Body of pancreas (tissue), 4 donors: Measurements from ENCODE around the gene COPB2. TPM values are rescaled to one million over a fixed set of nuclear protein-coding genes. Genes with fewer than 3 reads are reported as not detected.

Experiments used
- ATAC-seq: fragments of 150-250 bp; one replicate; pipeline ENCODE4 v1.9.1; 2016
- DNase-seq, 4 donors: peaks; one replicate each; pipeline ENCODE4 v3.0.0-alpha.2; 2019
- H3K27ac ChIP-seq, 4 donors: fragments of 200-600 bp; sonication (generic); 1 replicate in 3 of 4; 2 replicates in 1 of 4; pipeline versions ENCODE4 v1.5.1 to v1.6.1; 2016 to 2019; ENCODE audit warnings: mild to moderate bottlenecking in 1 of 4, mixed read lengths in 1 of 4, moderate library complexity in 1 of 4
- H3K27me3 ChIP-seq, 2 donors: fragments of 200-600 bp; sonication (generic); one replicate each; pipeline ENCODE4 v1.6.0; 2016; ENCODE audit warnings: mild to moderate bottlenecking in 1 of 2
- H3K36me3 ChIP-seq, 2 donors: fragments of 200-600 bp; sonication (generic); replicated peaks in 1 of 2; 2 replicates each; pipeline ENCODE4 v1.5.1; 2016; ENCODE audit warnings: low read depth in 2 of 2; ENCODE audit not compliant: insufficient read depth in 1 of 2
- H3K4me1 ChIP-seq: fragments of 200-600 bp; sonication (generic); one replicate; pipeline ENCODE4 v1.6.0; 2016
- H3K4me3 ChIP-seq, 2 donors: fragments of 200-600 bp; sonication (generic); 1 replicate in 1 of 2; 2 replicates in 1 of 2; pipeline ENCODE4 v1.5.1; 2016 to 2019
- H3K9me3 ChIP-seq, 3 donors: fragments of 200-600 bp; sonication (generic); 1 replicate in 2 of 3; 2 replicates in 1 of 3; pipeline ENCODE4 v1.5.1; 2016
- CTCF ChIP-seq, 7 experiments: fragments of 450-650 bp in 4 of 7; fragments of 200-600 bp in 3 of 7; sonication (generic) in 3 of 7; IDR thresholded peaks; one replicate each; pipeline ENCODE4 v1.5.1; 2016 to 2019; ENCODE audit warnings: antibody characterized with exemption in 7 of 7
- POLR2A ChIP-seq, 3 donors: fragments of 450-650 bp; IDR thresholded peaks; one replicate each; pipeline ENCODE4 v1.6.1; 2016; ENCODE audit warnings: antibody characterized with exemption in 3 of 3, mild to moderate bottlenecking in 2 of 3
- WGBS, 2 donors: methylation state at CpG; one replicate each; pipeline ENCODE4 v1.1.5; 2017; 5-methylcytosine and 5-hydroxymethylcytosine counted together
- intact Hi-C: fragments of 100-400 bp; cut with DNase I; formaldehyde crosslinking; loops from one replicate; pipeline ENCODE4 v1.15.1; 2023
- total RNA-seq, 2 donors: library from RNA; depleted of rRNA; stranded (reverse); fragments of >200 nt; gene quantifications; one replicate each; pipeline ENCODE4 v1.1.0, GENCODE V29; 2016

COPB2 gene
- total RNA-seq, 2 donors from 2014 or later = 65.6 to 73.2 TPM

- peaks cover 19 to 43% of the 10 kb centered on the region in 2 donors for H3K36me3 ChIP-seq
- peaks cover 31% of the 10 kb centered on the region for H3K4me1 ChIP-seq
- no peak overlapping the region for H3K4me3 ChIP-seq
- DNase-seq = no peak
- H3K27me3 ChIP-seq = no peaks in the 10 kb centered on the region
- ATAC-seq = no peak
- no peaks in the 10 kb centered on the region for H3K9me3 ChIP-seq
- no peak overlapping the region for H3K27ac ChIP-seq
- no peak for TF ChIP-seq POLR2A (IDR thresholded peaks at IDR 0.05)
- no peak for TF ChIP-seq CTCF (IDR thresholded peaks at IDR 0.05)
- intact Hi-C loops = no loop called here
- WGBS, 2 donors = 69 to 73% methylated on average over 2 of the region's 2 CpGs
Measured at GRCh38 chr3:139361276-139361675, 28.2 kb downstream of the COPB2 start.

GRCh38 chr3:139358841-139359562, 30.4 kb downstream of the COPB2 start:
- WGBS, 2 donors = 35 to 45% methylated on average over 3 of the region's 3 CpGs
- DNase-seq (peak in 1 of 4 donors; percentile 30), ATAC-seq (no peak)
- intact Hi-C loops = no loop called here
- H3K27me3 ChIP-seq = no peaks in the 10 kb centered on the region
- peaks cover 13 to 40% of the 10 kb centered on the region in 2 donors for H3K36me3 ChIP-seq
- no peak overlapping the region for H3K27ac ChIP-seq
- no peak overlapping the region for H3K4me3 ChIP-seq
- peaks cover 32% of the 10 kb centered on the region for H3K4me1 ChIP-seq
- no peaks in the 10 kb centered on the region for H3K9me3 ChIP-seq
- TF ChIP-seq CTCF (IDR thresholded peaks at IDR 0.05) (no peak), POLR2A (IDR thresholded peaks at IDR 0.05) (no peak)

- Histone ChIP-seq H3K9me3 (no peaks in the 10 kb centered on the region), H3K4me3 (no peak overlapping the region), H3K4me1 (peaks cover 29% of the 10 kb centered on the region), H3K27me3 (no peaks in the 10 kb centered on the region), H3K27ac (no peak overlapping the region), H3K36me3 (peaks cover 13 to 40% of the 10 kb centered on the region in 2 donors)
- 79 to 81% methylated on average over 4 of the region's 4 CpGs for WGBS, 2 donors
- no peak for TF ChIP-seq CTCF (IDR thresholded peaks at IDR 0.05)
- no peak for TF ChIP-seq POLR2A (IDR thresholded peaks at IDR 0.05)
- DNase-seq = no peak
- intact Hi-C loops = no loop called here
- ATAC-seq = no peak
Measured at GRCh38 chr3:139357899-139358298, 31.5 kb downstream of the COPB2 start.

- 56 to 83% methylated on average over 1 of the region's 1 CpG for WGBS, 2 donors
- peak overlapping the region in 1 of 4 donors; percentile 15 for H3K27ac ChIP-seq
- peaks cover 8 to 37% of the 10 kb centered on the region in 2 donors for H3K36me3 ChIP-seq
- no peak overlapping the region for H3K4me3 ChIP-seq
- H3K9me3 ChIP-seq = no peaks in the 10 kb centered on the region
- TF ChIP-seq CTCF (IDR thresholded peaks at IDR 0.05) (no peak), POLR2A (IDR thresholded peaks at IDR 0.05) (no peak)
- intact Hi-C loops = no loop called here
- ATAC-seq (no peak), DNase-seq (no peak)
- no peaks in the 10 kb centered on the region for H3K27me3 ChIP-seq
- H3K4me1 ChIP-seq = peaks cover 27% of the 10 kb centered on the region
Measured at GRCh38 chr3:139355891-139356290, 33.6 kb downstream of the COPB2 start.

- Histone ChIP-seq H3K27me3 (no peaks in the 10 kb centered on the region), H3K9me3 (no peaks in the 10 kb centered on the region), H3K4me1 (peaks cover 27% of the 10 kb centered on the region), H3K36me3 (peaks cover 5 to 36% of the 10 kb centered on the region in 2 donors), H3K27ac (peak overlapping the region in 2 of 4 donors; percentile 15 to 42), H3K4me3 (no peak overlapping the region)
- 40 to 52% methylated on average over 4 of the region's 4 CpGs for WGBS, 2 donors
- peak in 3 of 4 donors; percentile 26 to 37 (median 32) for DNase-seq
- intact Hi-C loops = no loop called here
- ATAC-seq = no peak
- TF ChIP-seq POLR2A (IDR thresholded peaks at IDR 0.05) (no peak), CTCF (IDR thresholded peaks at IDR 0.05) (no peak)
Measured at GRCh38 chr3:139355476-139355875, 34.0 kb downstream of the COPB2 start.
